K562 (cell line): ENCODE data around the gene OPRL1. TPM values are rescaled to one million over a fixed set of nuclear protein-coding genes. Genes with fewer than 3 reads are reported as not detected.

Experiments
- ARID1B ChIP-seq: fragments of 450-650 bp; IDR thresholded peaks from 2 replicates; pipeline ENCODE4 v1.6.1; 2016; ENCODE audit warnings: antibody characterized with exemption, mild to moderate bottlenecking, inconsistent platforms
- BCOR ChIP-seq: fragments of 450-650 bp; IDR thresholded peaks from 2 replicates; pipeline ENCODE4 v1.6.1; 2016
- CBFB ChIP-seq: sonication (generic); formaldehyde crosslinking; IDR thresholded peaks from 2 replicates; pipeline ENCODE4 v1.4.0; 2020; ENCODE audit warnings: mild to moderate bottlenecking, missing genetic modification reagents
- CBX1 ChIP-seq: sonication (generic); IDR thresholded peaks from 2 replicates; pipeline ENCODE4 v1.6.1; 2016; ENCODE audit warnings: antibody characterized with exemption, low read depth, mild to moderate bottlenecking
- CHD4 ChIP-seq: fragments of 200-600 bp; sonication (generic); IDR thresholded peaks from 3 replicates; pipeline ENCODE4 v1.6.1; 2012; ENCODE audit warnings: low read depth, mild to moderate bottlenecking, mixed read lengths, low read length, inconsistent platforms; ENCODE audit not compliant: insufficient read depth, insufficient replicate concordance, poor library complexity, severe bottlenecking
- CREM ChIP-seq: IDR thresholded peaks from 2 replicates; pipeline ENCODE4 v1.6.1; 2014; ENCODE audit warnings: antibody characterized with exemption, low read depth
- DIDO1 ChIP-seq: fragments of 450-650 bp; IDR thresholded peaks from 2 replicates; pipeline ENCODE4 v1.6.1; 2016; ENCODE audit warnings: low read depth, missing biosample characterization, missing genetic modification characterization
- EHMT2 ChIP-seq: fragments of 450-650 bp; IDR thresholded peaks from 2 replicates; pipeline ENCODE4 v1.6.1; 2018; ENCODE audit warnings: antibody characterized with exemption
- FOS ChIP-seq: IDR thresholded peaks from 3 replicates; pipeline ENCODE4 v1.6.1; 2011; ENCODE audit not compliant: insufficient read length; ENCODE audit errors: extremely low read depth
- GATA2 ChIP-seq: sonication (generic); formaldehyde crosslinking; IDR thresholded peaks from 2 replicates; pipeline ENCODE4 v1.4.0; 2020; ENCODE audit warnings: mild to moderate bottlenecking, missing genetic modification reagents
- MTA2 ChIP-seq: fragments of 450-650 bp; IDR thresholded peaks from 2 replicates; pipeline ENCODE4 v1.6.1; 2016; ENCODE audit warnings: low read depth
- NFE2L1 ChIP-seq: fragments of 450-650 bp; IDR thresholded peaks from 2 replicates; pipeline ENCODE4 v1.6.1; 2016; ENCODE audit warnings: missing genetic modification characterization, low read depth, mild to moderate bottlenecking, missing compliant biosample characterization, moderate library complexity, borderline replicate concordance
- POLR3G ChIP-seq: IDR thresholded peaks from 2 replicates; pipeline ENCODE4 v1.6.1; 2011; ENCODE audit not compliant: insufficient read length, insufficient replicate concordance; ENCODE audit errors: extremely low read depth
- RFX5 ChIP-seq: IDR thresholded peaks from 2 replicates; pipeline ENCODE4 v1.6.1; 2011; ENCODE audit warnings: low read depth, mild to moderate bottlenecking, improper control_type of control experiment, low read length
- ZFP36 ChIP-seq: fragments of 150-350 bp; IDR thresholded peaks from 2 replicates; pipeline ENCODE4 v1.6.1; 2018; ENCODE audit warnings: low read length, low read depth; ENCODE audit not compliant: partially characterized antibody
- ZFX ChIP-seq: sonication (generic); formaldehyde crosslinking; IDR thresholded peaks from 2 replicates; pipeline ENCODE4 v1.8.0; 2022; ENCODE audit warnings: mild to moderate bottlenecking, missing genetic modification reagents, moderate library complexity
- ZNF274 ChIP-seq: IDR thresholded peaks from 2 replicates; pipeline ENCODE4 v1.6.1; 2011; ENCODE audit warnings: low read depth, mild to moderate bottlenecking, low read length, moderate library complexity, borderline replicate concordance
- polyA plus RNA-seq, 8 experiments: library from polyadenylated mRNA; depleted of rRNA in 4 of 8; stranded (reverse) in 5 of 8; unstranded in 3 of 8; fragments of >200 nt; fragmentation: Nextera tagmentation in 2 of 8; fragmentation: Illumina TruSeq in 1 of 8; extraction: Ambion mirVana in 2 of 8; extraction: Trizol in 1 of 8; gene quantifications; 2 replicates each; pipeline versions ENCODE4 v1.2.1 to v1.2.3, GENCODE V29; 2011 to 2014; ENCODE audit warnings: inconsistent platforms in 1 of 8, missing spikeins in 1 of 8
- total RNA-seq, 7 experiments: library from RNA; depleted of rRNA in 6 of 7; stranded (reverse); fragments of >200 nt in 6 of 7; fragmentation: Illumina TruSeq in 2 of 7; extraction: Trizol in 2 of 7; gene quantifications; 2 replicates each; pipeline versions ENCODE4 v1.2.1 to v1.2.3, GENCODE V29; 2011 to 2021; ENCODE audit warnings: low replicate concordance in 1 of 7
- TF ChIP-seq, protein P1 (sequence below): fragments of 200-800 bp; sonication (Bioruptor generic); IDR thresholded peaks from 2 replicates; pipeline ENCODE4 v1.6.1; 2017; ENCODE audit warnings: missing genetic modification characterization, missing compliant biosample characterization
- TF ChIP-seq, protein P2 (sequence below): fragments of 450-650 bp; formaldehyde crosslinking; IDR thresholded peaks from 2 replicates; pipeline ENCODE4 v1.4.0; 2020; ENCODE audit warnings: mild to moderate bottlenecking, moderate library complexity
- TF ChIP-seq, protein P3 (sequence below): fragments of 450-650 bp; formaldehyde crosslinking; IDR thresholded peaks from 2 replicates; pipeline ENCODE4 v1.4.0; 2022; ENCODE audit warnings: mild to moderate bottlenecking, moderate library complexity
- TF ChIP-seq, protein P4 (sequence below): sonication (generic); formaldehyde crosslinking; IDR thresholded peaks from 2 replicates; pipeline ENCODE4 v1.8.0; 2022; ENCODE audit warnings: missing genetic modification reagents, mild to moderate bottlenecking, moderate library complexity, borderline replicate concordance
- TF ChIP-seq, protein P5 (sequence below): IDR thresholded peaks from 2 replicates; pipeline ENCODE4 v1.6.1; 2011; ENCODE audit warnings: borderline replicate concordance, low read depth, mild to moderate bottlenecking, moderate library complexity, low read length; ENCODE audit not compliant: insufficient read depth, poor library complexity, severe bottlenecking

OPRL1 gene
- total and polyA plus RNA-seq, 9 of the 15 experiments (the other 6 are each of a cell fraction or from before 2014, with no cell fraction given), result 0.06 to 0.33 (median 0.11) TPM; not detected in 2

DNA sequence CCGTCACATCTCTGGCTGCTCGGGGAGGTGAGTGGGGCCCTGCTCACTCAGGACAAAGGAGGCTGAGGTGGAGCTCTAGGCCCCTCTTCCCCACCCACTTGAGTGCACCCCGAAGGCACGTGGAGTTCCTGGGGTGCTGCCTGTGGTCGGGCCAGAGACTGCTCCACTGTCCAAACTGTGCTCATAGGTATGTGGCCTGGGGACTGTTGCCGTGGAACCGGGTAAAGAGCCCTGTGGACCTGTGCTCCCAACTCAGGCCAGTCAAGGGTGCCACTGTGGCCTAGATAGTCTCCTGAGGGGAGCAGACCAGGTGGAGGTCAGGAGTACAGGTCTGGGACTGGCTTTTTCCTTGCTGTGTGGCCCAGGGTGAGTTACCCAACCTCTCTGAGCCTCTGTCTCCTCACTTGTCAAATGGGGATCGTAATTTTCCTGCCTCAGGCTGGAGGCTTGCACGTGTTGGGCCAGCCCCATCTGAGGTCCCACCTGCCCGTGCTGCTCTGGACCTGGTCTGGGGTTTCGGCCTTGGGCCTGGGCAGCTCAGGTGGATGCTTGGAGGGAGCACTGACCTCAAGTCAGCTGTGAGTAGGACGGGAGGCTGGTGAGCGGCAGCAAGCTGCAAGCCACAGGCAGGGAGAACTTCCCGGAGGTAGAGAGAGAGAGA lies 39.9 kb downstream of the OPRL1 start (continued):
- TF ChIP-seq, protein P1, sequence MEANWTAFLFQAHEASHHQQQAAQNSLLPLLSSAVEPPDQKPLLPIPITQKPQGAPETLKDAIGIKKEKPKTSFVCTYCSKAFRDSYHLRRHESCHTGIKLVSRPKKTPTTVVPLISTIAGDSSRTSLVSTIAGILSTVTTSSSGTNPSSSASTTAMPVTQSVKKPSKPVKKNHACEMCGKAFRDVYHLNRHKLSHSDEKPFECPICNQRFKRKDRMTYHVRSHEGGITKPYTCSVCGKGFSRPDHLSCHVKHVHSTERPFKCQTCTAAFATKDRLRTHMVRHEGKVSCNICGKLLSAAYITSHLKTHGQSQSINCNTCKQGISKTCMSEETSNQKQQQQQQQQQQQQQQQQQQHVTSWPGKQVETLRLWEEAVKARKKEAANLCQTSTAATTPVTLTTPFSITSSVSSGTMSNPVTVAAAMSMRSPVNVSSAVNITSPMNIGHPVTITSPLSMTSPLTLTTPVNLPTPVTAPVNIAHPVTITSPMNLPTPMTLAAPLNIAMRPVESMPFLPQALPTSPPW (CRISPR knock-in tag), result no peak
- peak; percentile 64; the same call in 1 of the 2 replicates for TF ChIP-seq CBX1
- no peak for TF ChIP-seq ARID1B
- no peak for TF ChIP-seq EHMT2
- TF ChIP-seq POLR3G, result no peak
- no peak for TF ChIP-seq MTA2
- peak; percentile 36 for TF ChIP-seq CHD4
- TF ChIP-seq NFE2L1 (tag), result no peak
- no peak for TF ChIP-seq ZNF274
- TF ChIP-seq, protein P2, sequence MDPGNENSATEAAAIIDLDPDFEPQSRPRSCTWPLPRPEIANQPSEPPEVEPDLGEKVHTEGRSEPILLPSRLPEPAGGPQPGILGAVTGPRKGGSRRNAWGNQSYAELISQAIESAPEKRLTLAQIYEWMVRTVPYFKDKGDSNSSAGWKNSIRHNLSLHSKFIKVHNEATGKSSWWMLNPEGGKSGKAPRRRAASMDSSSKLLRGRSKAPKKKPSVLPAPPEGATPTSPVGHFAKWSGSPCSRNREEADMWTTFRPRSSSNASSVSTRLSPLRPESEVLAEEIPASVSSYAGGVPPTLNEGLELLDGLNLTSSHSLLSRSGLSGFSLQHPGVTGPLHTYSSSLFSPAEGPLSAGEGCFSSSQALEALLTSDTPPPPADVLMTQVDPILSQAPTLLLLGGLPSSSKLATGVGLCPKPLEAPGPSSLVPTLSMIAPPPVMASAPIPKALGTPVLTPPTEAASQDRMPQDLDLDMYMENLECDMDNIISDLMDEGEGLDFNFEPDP (CRISPR knock-in tag), result no peak
- TF ChIP-seq GATA2 (CRISPR knock-in tag), result no peak
- TF ChIP-seq ZFX (CRISPR knock-in tag), result no peak
- no peak for TF ChIP-seq CBFB (CRISPR knock-in tag)
- no peak for TF ChIP-seq FOS
- TF ChIP-seq, protein P3, sequence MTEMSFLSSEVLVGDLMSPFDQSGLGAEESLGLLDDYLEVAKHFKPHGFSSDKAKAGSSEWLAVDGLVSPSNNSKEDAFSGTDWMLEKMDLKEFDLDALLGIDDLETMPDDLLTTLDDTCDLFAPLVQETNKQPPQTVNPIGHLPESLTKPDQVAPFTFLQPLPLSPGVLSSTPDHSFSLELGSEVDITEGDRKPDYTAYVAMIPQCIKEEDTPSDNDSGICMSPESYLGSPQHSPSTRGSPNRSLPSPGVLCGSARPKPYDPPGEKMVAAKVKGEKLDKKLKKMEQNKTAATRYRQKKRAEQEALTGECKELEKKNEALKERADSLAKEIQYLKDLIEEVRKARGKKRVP (CRISPR knock-in tag), result no peak
- TF ChIP-seq, protein P4, sequence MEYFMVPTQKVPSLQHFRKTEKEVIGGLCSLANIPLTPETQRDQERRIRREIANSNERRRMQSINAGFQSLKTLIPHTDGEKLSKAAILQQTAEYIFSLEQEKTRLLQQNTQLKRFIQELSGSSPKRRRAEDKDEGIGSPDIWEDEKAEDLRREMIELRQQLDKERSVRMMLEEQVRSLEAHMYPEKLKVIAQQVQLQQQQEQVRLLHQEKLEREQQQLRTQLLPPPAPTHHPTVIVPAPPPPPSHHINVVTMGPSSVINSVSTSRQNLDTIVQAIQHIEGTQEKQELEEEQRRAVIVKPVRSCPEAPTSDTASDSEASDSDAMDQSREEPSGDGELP (CRISPR knock-in tag), result peak; percentile 58; the same call in 1 of the 2 replicates
- TF ChIP-seq, protein P5, sequence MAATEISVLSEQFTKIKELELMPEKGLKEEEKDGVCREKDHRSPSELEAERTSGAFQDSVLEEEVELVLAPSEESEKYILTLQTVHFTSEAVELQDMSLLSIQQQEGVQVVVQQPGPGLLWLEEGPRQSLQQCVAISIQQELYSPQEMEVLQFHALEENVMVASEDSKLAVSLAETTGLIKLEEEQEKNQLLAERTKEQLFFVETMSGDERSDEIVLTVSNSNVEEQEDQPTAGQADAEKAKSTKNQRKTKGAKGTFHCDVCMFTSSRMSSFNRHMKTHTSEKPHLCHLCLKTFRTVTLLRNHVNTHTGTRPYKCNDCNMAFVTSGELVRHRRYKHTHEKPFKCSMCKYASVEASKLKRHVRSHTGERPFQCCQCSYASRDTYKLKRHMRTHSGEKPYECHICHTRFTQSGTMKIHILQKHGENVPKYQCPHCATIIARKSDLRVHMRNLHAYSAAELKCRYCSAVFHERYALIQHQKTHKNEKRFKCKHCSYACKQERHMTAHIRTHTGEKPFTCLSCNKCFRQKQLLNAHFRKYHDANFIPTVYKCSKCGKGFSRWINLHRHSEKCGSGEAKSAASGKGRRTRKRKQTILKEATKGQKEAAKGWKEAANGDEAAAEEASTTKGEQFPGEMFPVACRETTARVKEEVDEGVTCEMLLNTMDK, result no peak
- no peak for TF ChIP-seq CREM
- TF ChIP-seq ZFP36, result peak; percentile 89
- TF ChIP-seq RFX5, result no peak
- no peak for TF ChIP-seq DIDO1 (tag)
- TF ChIP-seq BCOR, result peak; percentile 90
